ENCODE results near the gene INPP4A.

The INPP4A gene

GRCh38 chr2:98604547-98604946 is 159.9 kb downstream of the INPP4A start:
- Histone ChIP-seq H3K4me1 (ENCODE audit: insufficient read depth, poor library complexity, severe bottlenecking) (peaks cover 5% of the 10 kb centered on the region), H3K27me3 (ENCODE audit: insufficient read depth, poor library complexity, severe bottlenecking) (no peaks in the 10 kb centered on the region), H3K36me3 (ENCODE audit: low read depth) (peaks cover 48% of the 10 kb centered on the region), H3K4me3 (ENCODE audit: severe bottlenecking) (no peak overlapping the region), H3K27ac (ENCODE audit: poor library complexity, severe bottlenecking) (no peak overlapping the region), H3K9me3 (ENCODE audit: severe bottlenecking) (no peaks in the 10 kb centered on the region)
- DNase-seq (ENCODE audit: low spot score) (no peak), ATAC-seq (ENCODE audit: low read depth) (no peak)
- TF ChIP-seq, protein P1, sequence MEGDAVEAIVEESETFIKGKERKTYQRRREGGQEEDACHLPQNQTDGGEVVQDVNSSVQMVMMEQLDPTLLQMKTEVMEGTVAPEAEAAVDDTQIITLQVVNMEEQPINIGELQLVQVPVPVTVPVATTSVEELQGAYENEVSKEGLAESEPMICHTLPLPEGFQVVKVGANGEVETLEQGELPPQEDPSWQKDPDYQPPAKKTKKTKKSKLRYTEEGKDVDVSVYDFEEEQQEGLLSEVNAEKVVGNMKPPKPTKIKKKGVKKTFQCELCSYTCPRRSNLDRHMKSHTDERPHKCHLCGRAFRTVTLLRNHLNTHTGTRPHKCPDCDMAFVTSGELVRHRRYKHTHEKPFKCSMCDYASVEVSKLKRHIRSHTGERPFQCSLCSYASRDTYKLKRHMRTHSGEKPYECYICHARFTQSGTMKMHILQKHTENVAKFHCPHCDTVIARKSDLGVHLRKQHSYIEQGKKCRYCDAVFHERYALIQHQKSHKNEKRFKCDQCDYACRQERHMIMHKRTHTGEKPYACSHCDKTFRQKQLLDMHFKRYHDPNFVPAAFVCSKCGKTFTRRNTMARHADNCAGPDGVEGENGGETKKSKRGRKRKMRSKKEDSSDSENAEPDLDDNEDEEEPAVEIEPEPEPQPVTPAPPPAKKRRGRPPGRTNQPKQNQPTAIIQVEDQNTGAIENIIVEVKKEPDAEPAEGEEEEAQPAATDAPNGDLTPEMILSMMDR (IDR thresholded peaks at IDR 0.05; ENCODE audit: poor library complexity, severe bottlenecking): no peak

- DNase-seq (ENCODE audit: low spot score) (no peak), ATAC-seq (ENCODE audit: low read depth) (no peak)
- no peak overlapping the region for H3K4me3 ChIP-seq (ENCODE audit: severe bottlenecking)
- peaks cover 48% of the 10 kb centered on the region for H3K36me3 ChIP-seq (ENCODE audit: low read depth)
- no peaks in the 10 kb centered on the region for H3K9me3 ChIP-seq (ENCODE audit: severe bottlenecking)
- H3K27ac ChIP-seq (ENCODE audit: poor library complexity, severe bottlenecking): no peak overlapping the region
- no peaks in the 10 kb centered on the region for H3K27me3 ChIP-seq (ENCODE audit: insufficient read depth, poor library complexity, severe bottlenecking)
- peaks cover 10% of the 10 kb centered on the region for H3K4me1 ChIP-seq (ENCODE audit: insufficient read depth, poor library complexity, severe bottlenecking)
- TF ChIP-seq, protein P1 (IDR thresholded peaks at IDR 0.05; ENCODE audit: poor library complexity, severe bottlenecking): no peak
Observed at GRCh38 chr2:98605076-98605475, 160.4 kb downstream of the INPP4A start.

DNA sequence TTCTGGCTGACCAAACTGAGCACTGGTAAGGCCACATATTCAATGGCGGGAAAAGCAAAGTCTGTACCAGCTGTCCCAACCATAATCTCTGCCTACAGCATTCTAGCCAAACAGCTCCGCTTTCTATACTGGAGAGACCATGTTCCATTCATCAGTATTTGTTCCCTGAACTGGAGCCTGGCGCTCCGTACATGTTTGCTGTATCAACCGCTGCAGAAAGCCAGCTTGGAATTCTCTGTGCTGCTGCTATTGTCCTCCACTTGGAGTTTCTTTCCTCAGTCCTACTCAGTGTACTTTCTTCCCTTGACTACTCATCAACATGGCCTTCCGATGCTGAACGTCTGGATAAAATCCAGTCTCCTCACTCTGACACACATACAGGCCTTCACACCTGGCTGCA is 161.8 kb downstream of the INPP4A start:
- H3K4me1 ChIP-seq (ENCODE audit: insufficient read depth, poor library complexity, severe bottlenecking): peaks cover 10% of the 10 kb centered on the region

GRCh38 chr2:98607104-98607503 is 162.4 kb downstream of the INPP4A start:
- H3K4me1 ChIP-seq (ENCODE audit: insufficient read depth, poor library complexity, severe bottlenecking): peaks cover 10% of the 10 kb centered on the region
- H3K27ac ChIP-seq (ENCODE audit: poor library complexity, severe bottlenecking): no peak overlapping the region
- ATAC-seq (ENCODE audit: low read depth) (no peak), DNase-seq (ENCODE audit: low spot score) (no peak)
- H3K4me3 ChIP-seq (ENCODE audit: severe bottlenecking): peak overlapping the region; percentile 90
- peaks cover 45% of the 10 kb centered on the region for H3K36me3 ChIP-seq (ENCODE audit: low read depth)
- TF ChIP-seq, protein P1 (IDR thresholded peaks at IDR 0.05; ENCODE audit: poor library complexity, severe bottlenecking): no peak
- H3K27me3 ChIP-seq (ENCODE audit: insufficient read depth, poor library complexity, severe bottlenecking): no peaks in the 10 kb centered on the region
- no peaks in the 10 kb centered on the region for H3K9me3 ChIP-seq (ENCODE audit: severe bottlenecking)

More for the DNA sequence above, 161.8 kb downstream of the INPP4A start:
- TF ChIP-seq, protein P1 (IDR thresholded peaks at IDR 0.05; ENCODE audit: poor library complexity, severe bottlenecking): no peak
- no peak overlapping the region for H3K27ac ChIP-seq (ENCODE audit: poor library complexity, severe bottlenecking)
- DNase-seq (ENCODE audit: low spot score) (no peak), ATAC-seq (ENCODE audit: low read depth) (no peak)
- no peaks in the 10 kb centered on the region for H3K9me3 ChIP-seq (ENCODE audit: severe bottlenecking)
- no peak overlapping the region for H3K4me3 ChIP-seq (ENCODE audit: severe bottlenecking)
- peaks cover 48% of the 10 kb centered on the region for H3K36me3 ChIP-seq (ENCODE audit: low read depth)
- H3K27me3 ChIP-seq (ENCODE audit: insufficient read depth, poor library complexity, severe bottlenecking): no peaks in the 10 kb centered on the region

GRCh38 chr2:98607741-98608115 is 163.1 kb downstream of the INPP4A start:
- TF ChIP-seq, protein P1 (IDR thresholded peaks at IDR 0.05; ENCODE audit: poor library complexity, severe bottlenecking): no peak
- Histone ChIP-seq H3K9me3 (ENCODE audit: severe bottlenecking) (no peaks in the 10 kb centered on the region), H3K27me3 (ENCODE audit: insufficient read depth, poor library complexity, severe bottlenecking) (no peaks in the 10 kb centered on the region), H3K27ac (ENCODE audit: poor library complexity, severe bottlenecking) (peak overlapping the region; percentile 52), H3K4me1 (ENCODE audit: insufficient read depth, poor library complexity, severe bottlenecking) (peaks cover 10% of the 10 kb centered on the region), H3K4me3 (ENCODE audit: severe bottlenecking) (peak overlapping the region; percentile 90), H3K36me3 (ENCODE audit: low read depth) (peaks cover 45% of the 10 kb centered on the region)
- ATAC-seq (ENCODE audit: low read depth) (no peak), DNase-seq (ENCODE audit: low spot score) (no peak)

Measured in RWPE2 (cell line).